ENCODE data around the gene TBC1D22A. TPM values are rescaled to one million over a fixed set of nuclear protein-coding genes. Genes with fewer than 3 reads are reported as not detected.

TBC1D22A gene
- total RNA-seq, 2 donors from 2014 or later, result 31.9 to 43.4 TPM

GRCh38 chr22:47084226-47084625 lies 321.8 kb downstream of the TBC1D22A start:
- Mint-ChIP-seq H3K4me1 (ENCODE audit: low read depth in 2 of 2) (peaks cover 8 to 12% of the 10 kb centered on the region in 2 donors), H3K27ac (no peak overlapping the region), H3K9me3 (peaks cover 2% of the 10 kb centered on the region), H3K4me3 (no peak overlapping the region), H3K36me3 (peaks cover 12% of the 10 kb centered on the region), H3K27me3 (no peaks in the 10 kb centered on the region)
- DNase-seq (ENCODE audit: low spot score) (no peak), ATAC-seq (no peak)

GRCh38 chr22:47086596-47087248 lies 324.3 kb downstream of the TBC1D22A start:
- Mint-ChIP-seq H3K36me3 (no peaks in the 10 kb centered on the region), H3K9me3 (no peaks in the 10 kb centered on the region), H3K27me3 (no peaks in the 10 kb centered on the region), H3K4me1 (ENCODE audit: low read depth in 2 of 2) (peaks cover 27 to 33% of the 10 kb centered on the region in 2 donors), H3K27ac (no peak overlapping the region), H3K4me3 (no peak overlapping the region)
- ATAC-seq, result no peak
- DNase-seq (ENCODE audit: low spot score), result no peak

- no peaks in the 10 kb centered on the region for H3K27me3 Mint-ChIP-seq
Measured at GRCh38 chr22:47088480-47089158, 326.2 kb downstream of the TBC1D22A start.

GRCh38 chr22:47089374-47089773 lies 326.9 kb downstream of the TBC1D22A start:
- peak overlapping the region; percentile 21 for H3K4me3 Mint-ChIP-seq
- peak overlapping the region in 1 of 2 donors; percentile 11 for H3K27ac Mint-ChIP-seq
- no peaks in the 10 kb centered on the region for H3K9me3 Mint-ChIP-seq
- no peaks in the 10 kb centered on the region for H3K27me3 Mint-ChIP-seq
- ATAC-seq, result peak in 1 of 2 donors; percentile 46
- peaks cover 32 to 39% of the 10 kb centered on the region in 2 donors for H3K4me1 Mint-ChIP-seq (ENCODE audit: low read depth in 2 of 2)
- DNase-seq (ENCODE audit: low spot score), result no peak
- no peaks in the 10 kb centered on the region for H3K36me3 Mint-ChIP-seq

More at GRCh38 chr22:47088480-47089158, 326.2 kb downstream of the TBC1D22A start:
- Mint-ChIP-seq H3K4me1 (ENCODE audit: low read depth in 2 of 2) (peaks cover 32 to 39% of the 10 kb centered on the region in 2 donors), H3K9me3 (no peaks in the 10 kb centered on the region), H3K36me3 (no peaks in the 10 kb centered on the region), H3K4me3 (peak overlapping the region; percentile 21), H3K27ac (peak overlapping the region in 1 of 2 donors; percentile 11)
- ATAC-seq (no peak), DNase-seq (ENCODE audit: low spot score) (no peak)

GRCh38 chr22:47089796-47090460 lies 327.5 kb downstream of the TBC1D22A start:
- H3K36me3 Mint-ChIP-seq, result no peaks in the 10 kb centered on the region
- H3K27me3 Mint-ChIP-seq, result no peaks in the 10 kb centered on the region
- no peaks in the 10 kb centered on the region for H3K9me3 Mint-ChIP-seq
- DNase-seq (ENCODE audit: low spot score) (no peak), ATAC-seq (no peak)
- peak overlapping the region; percentile 71 for H3K4me3 Mint-ChIP-seq
- H3K27ac Mint-ChIP-seq, result no peak overlapping the region
- H3K4me1 Mint-ChIP-seq (ENCODE audit: low read depth in 2 of 2), result peaks cover 37 to 39% of the 10 kb centered on the region in 2 donors

- DNase-seq (ENCODE audit: low spot score) (no peak), ATAC-seq (no peak)
- H3K4me3 Mint-ChIP-seq, result peak overlapping the region; percentile 71
- no peaks in the 10 kb centered on the region for H3K36me3 Mint-ChIP-seq
- H3K9me3 Mint-ChIP-seq, result no peaks in the 10 kb centered on the region
- H3K4me1 Mint-ChIP-seq (ENCODE audit: low read depth in 2 of 2), result peaks cover 39 to 40% of the 10 kb centered on the region in 2 donors
- H3K27me3 Mint-ChIP-seq, result no peaks in the 10 kb centered on the region
- peak overlapping the region in 1 of 2 donors; percentile 35 for H3K27ac Mint-ChIP-seq
Measured at GRCh38 chr22:47090591-47091245, 328.3 kb downstream of the TBC1D22A start.

- Mint-ChIP-seq H3K4me1 (ENCODE audit: low read depth in 2 of 2) (peaks cover 40 to 42% of the 10 kb centered on the region in 2 donors), H3K36me3 (no peaks in the 10 kb centered on the region), H3K27ac (peak overlapping the region in 1 of 2 donors; percentile 35), H3K9me3 (no peaks in the 10 kb centered on the region), H3K4me3 (peak overlapping the region; percentile 71), H3K27me3 (no peaks in the 10 kb centered on the region)
- DNase-seq (ENCODE audit: low spot score) (no peak), ATAC-seq (no peak)
Measured at GRCh38 chr22:47091246-47091651, 328.8 kb downstream of the TBC1D22A start.

- DNase-seq (ENCODE audit: low spot score), result no peak
- peaks cover 40 to 46% of the 10 kb centered on the region in 2 donors for H3K4me1 Mint-ChIP-seq (ENCODE audit: low read depth in 2 of 2)
- ATAC-seq, result no peak
- H3K4me3 Mint-ChIP-seq, result no peak overlapping the region
- H3K36me3 Mint-ChIP-seq, result no peaks in the 10 kb centered on the region
- no peaks in the 10 kb centered on the region for H3K9me3 Mint-ChIP-seq
- no peaks in the 10 kb centered on the region for H3K27me3 Mint-ChIP-seq
- H3K27ac Mint-ChIP-seq, result no peak overlapping the region
Measured at GRCh38 chr22:47091921-47092700, 329.7 kb downstream of the TBC1D22A start.

GRCh38 chr22:47092896-47093311 lies 330.5 kb downstream of the TBC1D22A start:
- H3K4me1 Mint-ChIP-seq (ENCODE audit: low read depth in 2 of 2), result peaks cover 40 to 47% of the 10 kb centered on the region in 2 donors

GRCh38 chr22:47093720-47094119 lies 331.3 kb downstream of the TBC1D22A start:
- no peaks in the 10 kb centered on the region for H3K27me3 Mint-ChIP-seq
- no peaks in the 10 kb centered on the region for H3K36me3 Mint-ChIP-seq
- ATAC-seq (no peak), DNase-seq (ENCODE audit: low spot score) (no peak)
- H3K4me1 Mint-ChIP-seq (ENCODE audit: low read depth in 2 of 2), result peaks cover 37 to 40% of the 10 kb centered on the region in 2 donors
- no peak overlapping the region for H3K4me3 Mint-ChIP-seq
- no peak overlapping the region for H3K27ac Mint-ChIP-seq
- no peaks in the 10 kb centered on the region for H3K9me3 Mint-ChIP-seq

More at GRCh38 chr22:47092896-47093311, 330.5 kb downstream of the TBC1D22A start:
- no peak overlapping the region for H3K4me3 Mint-ChIP-seq
- H3K36me3 Mint-ChIP-seq, result no peaks in the 10 kb centered on the region
- H3K27ac Mint-ChIP-seq, result no peak overlapping the region
- DNase-seq (ENCODE audit: low spot score), result no peak
- H3K27me3 Mint-ChIP-seq, result no peaks in the 10 kb centered on the region
- no peak for ATAC-seq
- H3K9me3 Mint-ChIP-seq, result no peaks in the 10 kb centered on the region

GRCh38 chr22:47094861-47095330 lies 332.4 kb downstream of the TBC1D22A start:
- peak overlapping the region in 1 of 2 donors; percentile 76 for H3K27ac Mint-ChIP-seq
- DNase-seq (ENCODE audit: low spot score) (no peak), ATAC-seq (peak in 1 of 2 donors; percentile 71)
- H3K4me1 Mint-ChIP-seq (ENCODE audit: low read depth in 2 of 2), result peaks cover 26 to 30% of the 10 kb centered on the region in 2 donors
- no peaks in the 10 kb centered on the region for H3K9me3 Mint-ChIP-seq
- peak overlapping the region; percentile 51 for H3K4me3 Mint-ChIP-seq
- H3K36me3 Mint-ChIP-seq, result no peaks in the 10 kb centered on the region
- H3K27me3 Mint-ChIP-seq, result no peaks in the 10 kb centered on the region

GRCh38 chr22:47095395-47096122 lies 333.1 kb downstream of the TBC1D22A start:
- Mint-ChIP-seq H3K9me3 (no peaks in the 10 kb centered on the region), H3K4me1 (ENCODE audit: low read depth in 2 of 2) (peaks cover 24 to 26% of the 10 kb centered on the region in 2 donors), H3K4me3 (peak overlapping the region; percentile 51), H3K27ac (peak overlapping the region in 1 of 2 donors; percentile 76), H3K27me3 (no peaks in the 10 kb centered on the region), H3K36me3 (no peaks in the 10 kb centered on the region)
- no peak for DNase-seq (ENCODE audit: low spot score)
- ATAC-seq, result peak; percentile 32 to 57
